ENCODE results near the gene DNAJC5. TPM values are rescaled to one million over a fixed set of nuclear protein-coding genes. Genes with fewer than 3 reads are reported as not detected.
A peak's percentile ranks its signal among the peaks of the same experiment; 100 is the strongest.

The DNAJC5 gene
- total and polyA plus RNA-seq, 9 of the 15 experiments (the other 6 are each of a cell fraction or from before 2014, with no cell fraction given) = 0.95 to 42.8 (median 23.4) TPM

- TF ChIP-seq POU5F1 (IDR thresholded peaks at IDR 0.05; ENCODE audit: borderline replicate concordance, low read depth, low read length, partially characterized antibody) (no peak), ARHGAP35 (IDR thresholded peaks at IDR 0.05; ENCODE audit: partially characterized antibody) (no peak), JUN (IDR thresholded peaks at IDR 0.05; ENCODE audit: borderline replicate concordance, low read depth, low read length) (peak; percentile 74; the same call in 1 of the 2 replicates), JUN (CRISPR knock-in tag; IDR thresholded peaks at IDR 0.05; ENCODE audit: borderline replicate concordance) (no peak), ZNF324 (CRISPR knock-in tag; IDR thresholded peaks at IDR 0.05) (no peak), SRSF7 (optimal IDR thresholded peaks at IDR 0.05; ENCODE audit: low read depth, low read length) (no peak), NRF1 (conservative IDR thresholded peaks at IDR 0.05 in 1 of 2, IDR thresholded peaks at IDR 0.05 in 1 of 2) (no peak; a peak in 2 of 4 replicates), ESRRA (IDR thresholded peaks at IDR 0.05; ENCODE audit: borderline replicate concordance, low read depth) (peak; percentile 80; the same call in 1 of the 2 replicates), JUND (IDR thresholded peaks at IDR 0.05; ENCODE audit: borderline replicate concordance, low read depth, low read length) (0 out of 2 replicates have a peak, but pooled peaks have one; percentile 11), JUND (tag; IDR thresholded peaks at IDR 0.05; ENCODE audit: borderline replicate concordance, low read depth, low read length) (0 out of 3 replicates have a peak, but pooled peaks have one; percentile 19), ZNF184 (CRISPR knock-in tag; IDR thresholded peaks at IDR 0.05) (no peak), KDM2B (CRISPR knock-in tag; IDR thresholded peaks at IDR 0.05) (peak; percentile 74; the same call in 1 of the 2 replicates), UBTF (IDR thresholded peaks at IDR 0.05; ENCODE audit: borderline replicate concordance in 1 of 2, low read depth in 2 of 2, low read length in 2 of 2) (peak; percentile 93 to 94; a peak in 3 of 4 replicates), HDAC2 (IDR thresholded peaks at IDR 0.05) (peak; percentile 3; the same call in 1 of the 2 replicates), ZFP36 (IDR thresholded peaks at IDR 0.05; ENCODE audit: low read depth, low read length, partially characterized antibody) (no peak), POLR3A (IDR thresholded peaks at IDR 0.05; ENCODE audit: borderline replicate concordance, extremely low read depth, insufficient read depth, insufficient read length) (no peak)
- TF ChIP-seq, protein P1, sequence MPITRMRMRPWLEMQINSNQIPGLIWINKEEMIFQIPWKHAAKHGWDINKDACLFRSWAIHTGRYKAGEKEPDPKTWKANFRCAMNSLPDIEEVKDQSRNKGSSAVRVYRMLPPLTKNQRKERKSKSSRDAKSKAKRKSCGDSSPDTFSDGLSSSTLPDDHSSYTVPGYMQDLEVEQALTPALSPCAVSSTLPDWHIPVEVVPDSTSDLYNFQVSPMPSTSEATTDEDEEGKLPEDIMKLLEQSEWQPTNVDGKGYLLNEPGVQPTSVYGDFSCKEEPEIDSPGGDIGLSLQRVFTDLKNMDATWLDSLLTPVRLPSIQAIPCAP (CRISPR knock-in tag; IDR thresholded peaks at IDR 0.05; ENCODE audit: borderline replicate concordance) = peak; percentile 52; the same call in 1 of the 2 replicates
- TF ChIP-seq, protein P2, sequence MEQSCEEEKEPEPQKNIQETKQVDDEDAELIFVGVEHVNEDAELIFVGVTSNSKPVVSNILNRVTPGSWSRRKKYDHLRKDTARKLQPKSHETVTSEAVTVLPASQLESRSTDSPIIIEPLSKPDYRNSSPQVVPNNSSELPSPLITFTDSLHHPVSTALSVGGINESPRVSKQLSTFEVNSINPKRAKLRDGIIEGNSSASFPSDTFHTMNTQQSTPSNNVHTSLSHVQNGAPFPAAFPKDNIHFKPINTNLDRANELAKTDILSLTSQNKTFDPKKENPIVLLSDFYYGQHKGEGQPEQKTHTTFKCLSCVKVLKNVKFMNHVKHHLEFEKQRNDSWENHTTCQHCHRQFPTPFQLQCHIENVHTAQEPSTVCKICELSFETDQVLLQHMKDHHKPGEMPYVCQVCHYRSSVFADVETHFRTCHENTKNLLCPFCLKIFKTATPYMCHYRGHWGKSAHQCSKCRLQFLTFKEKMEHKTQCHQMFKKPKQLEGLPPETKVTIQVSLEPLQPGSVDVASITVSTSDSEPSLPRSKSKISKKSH (CRISPR knock-in tag; IDR thresholded peaks at IDR 0.05) = no peak
- TF ChIP-seq, protein P3, sequence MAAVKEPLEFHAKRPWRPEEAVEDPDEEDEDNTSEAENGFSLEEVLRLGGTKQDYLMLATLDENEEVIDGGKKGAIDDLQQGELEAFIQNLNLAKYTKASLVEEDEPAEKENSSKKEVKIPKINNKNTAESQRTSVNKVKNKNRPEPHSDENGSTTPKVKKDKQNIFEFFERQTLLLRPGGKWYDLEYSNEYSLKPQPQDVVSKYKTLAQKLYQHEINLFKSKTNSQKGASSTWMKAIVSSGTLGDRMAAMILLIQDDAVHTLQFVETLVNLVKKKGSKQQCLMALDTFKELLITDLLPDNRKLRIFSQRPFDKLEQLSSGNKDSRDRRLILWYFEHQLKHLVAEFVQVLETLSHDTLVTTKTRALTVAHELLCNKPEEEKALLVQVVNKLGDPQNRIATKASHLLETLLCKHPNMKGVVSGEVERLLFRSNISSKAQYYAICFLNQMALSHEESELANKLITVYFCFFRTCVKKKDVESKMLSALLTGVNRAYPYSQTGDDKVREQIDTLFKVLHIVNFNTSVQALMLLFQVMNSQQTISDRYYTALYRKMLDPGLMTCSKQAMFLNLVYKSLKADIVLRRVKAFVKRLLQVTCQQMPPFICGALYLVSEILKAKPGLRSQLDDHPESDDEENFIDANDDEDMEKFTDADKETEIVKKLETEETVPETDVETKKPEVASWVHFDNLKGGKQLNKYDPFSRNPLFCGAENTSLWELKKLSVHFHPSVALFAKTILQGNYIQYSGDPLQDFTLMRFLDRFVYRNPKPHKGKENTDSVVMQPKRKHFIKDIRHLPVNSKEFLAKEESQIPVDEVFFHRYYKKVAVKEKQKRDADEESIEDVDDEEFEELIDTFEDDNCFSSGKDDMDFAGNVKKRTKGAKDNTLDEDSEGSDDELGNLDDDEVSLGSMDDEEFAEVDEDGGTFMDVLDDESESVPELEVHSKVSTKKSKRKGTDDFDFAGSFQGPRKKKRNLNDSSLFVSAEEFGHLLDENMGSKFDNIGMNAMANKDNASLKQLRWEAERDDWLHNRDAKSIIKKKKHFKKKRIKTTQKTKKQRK (IDR thresholded peaks at IDR 0.05; ENCODE audit: borderline replicate concordance, low read depth, low read length) = no peak
These were observed 29.8 kb upstream of the DNAJC5 start, which contains the start of gene TPD52L2 (continued) for GRCh38 chr20:63864978-63865640.
